ENCODE data around the gene SLC29A4.
"Not testable (repeated sequence)": the region's sequence is repeated elsewhere in the genome, so short reads cannot be mapped to it uniquely, and the experiment has no call there.

SLC29A4 gene

GRCh38 chr7:5300366-5300765 is 17.6 kb downstream of the SLC29A4 start:
- DNase-seq = no peak

DNA sequence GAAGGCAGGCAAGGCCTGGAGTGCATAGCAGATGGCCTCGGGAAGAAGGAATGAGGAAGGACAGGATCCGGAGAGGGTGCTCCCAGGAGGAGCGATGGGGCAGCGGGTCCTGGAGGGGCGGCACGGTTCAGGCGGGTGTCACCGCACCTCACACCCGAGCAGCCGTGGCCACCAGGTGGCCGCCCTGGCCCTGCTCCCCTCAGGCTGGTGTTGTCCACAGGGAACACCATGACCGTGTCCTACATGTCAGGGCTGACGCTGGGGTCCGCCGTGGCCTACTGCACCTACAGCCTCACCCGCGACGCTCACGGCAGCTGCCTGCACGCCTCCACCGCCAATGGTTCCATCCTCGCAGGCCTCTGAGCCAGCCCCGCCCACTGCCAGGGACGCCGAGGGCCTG is 19.8 kb downstream of the SLC29A4 start:
- no peak for DNase-seq

GRCh38 chr7:5303061-5303460 is 20.3 kb downstream of the SLC29A4 start:
- no peak for DNase-seq

DNA sequence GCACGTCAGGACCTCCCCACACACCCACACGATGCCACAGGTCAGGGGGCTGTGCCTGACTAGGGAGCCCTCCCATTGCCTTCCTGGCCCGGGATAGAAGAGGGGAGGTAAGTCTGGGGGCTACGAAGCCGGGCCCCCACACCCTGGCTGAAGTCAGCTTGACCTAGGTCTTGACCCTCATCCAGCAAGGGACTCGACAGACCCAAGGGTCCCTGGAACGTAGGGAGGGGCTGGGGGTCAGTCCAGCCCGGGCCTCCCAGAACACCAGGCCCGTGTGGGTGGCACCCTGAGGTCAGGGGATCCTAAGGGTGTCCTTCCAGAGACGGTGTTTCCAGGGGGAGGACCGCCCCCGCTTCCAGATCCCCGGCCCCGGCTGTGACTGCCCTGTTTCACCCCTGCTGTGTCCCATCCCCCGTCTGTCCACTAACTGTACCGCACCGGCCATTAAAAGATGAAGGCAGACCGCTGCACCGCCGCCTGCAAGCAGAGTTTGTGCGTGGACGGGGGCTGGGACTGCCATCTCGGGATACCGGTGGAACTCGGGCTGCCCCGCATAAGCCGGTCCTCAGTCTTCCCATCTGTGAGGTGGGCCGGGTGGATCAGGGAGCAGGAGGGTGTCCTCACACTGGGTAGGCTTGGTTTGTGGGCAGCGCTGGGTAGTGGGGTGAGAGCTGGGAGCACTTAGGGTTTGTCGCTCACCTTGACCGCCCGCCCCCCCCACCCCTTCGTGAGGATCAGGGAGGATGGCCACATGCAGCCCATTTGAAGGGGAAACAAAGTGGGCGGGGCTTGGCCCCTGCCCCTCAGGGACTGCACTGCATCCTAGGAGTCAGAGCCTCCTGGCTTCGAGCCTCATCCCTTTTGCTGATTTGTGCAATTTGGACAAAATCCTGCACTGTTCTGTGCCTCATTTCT is 21.1 kb downstream of the SLC29A4 start:
- DNase-seq = no peak

- not testable (repeated sequence) for DNase-seq
These were observed 22.3 kb downstream of the SLC29A4 start for GRCh38 chr7:5305050-5305449.

DNA sequence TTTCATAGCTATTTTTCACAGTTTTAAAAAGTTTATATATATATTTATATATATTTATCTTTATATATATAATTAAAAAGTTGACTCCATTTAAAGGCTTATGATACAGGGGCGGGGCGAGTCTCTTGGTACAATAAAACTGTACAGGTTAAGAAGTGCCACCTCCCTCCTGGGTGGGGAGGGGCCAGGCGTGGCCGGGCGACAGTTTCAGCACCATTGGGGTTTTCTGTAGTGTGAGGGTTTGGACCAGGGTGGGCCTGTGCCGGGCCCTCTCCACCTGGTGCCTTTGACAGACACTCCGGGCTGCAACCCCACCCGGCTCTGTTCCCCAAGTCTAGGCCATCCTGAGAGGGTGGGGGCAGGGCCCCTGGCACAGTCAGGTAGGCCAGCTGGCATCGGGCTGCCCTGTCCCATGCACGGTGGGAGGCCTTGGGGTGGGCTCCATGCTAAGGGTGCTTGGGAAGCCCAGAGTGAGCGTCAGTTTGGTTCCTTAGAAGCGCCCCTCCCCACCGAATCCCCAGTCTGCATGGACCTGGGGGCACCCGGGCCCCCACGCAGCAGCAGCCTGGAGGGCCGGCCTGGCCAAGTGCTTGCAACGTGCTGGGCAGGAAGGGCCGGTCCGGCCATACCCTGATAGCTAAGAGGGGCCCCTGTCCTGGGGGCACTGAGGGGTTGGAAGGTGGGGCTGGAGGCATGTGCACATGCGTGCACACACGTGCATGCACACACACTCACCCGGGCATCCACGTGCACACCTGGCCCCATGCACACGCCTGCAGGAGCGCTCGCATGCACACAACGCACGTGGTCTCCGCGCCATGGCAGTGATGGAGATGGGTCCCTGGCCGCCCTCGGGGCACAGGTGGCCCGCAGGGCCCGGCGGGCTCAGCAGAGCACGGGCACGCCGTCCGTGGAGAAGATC is 24.7 kb downstream of the SLC29A4 start:
- DNase-seq = not testable (repeated sequence)

- no peak for DNase-seq
These were observed 26.4 kb downstream of the SLC29A4 start for GRCh38 chr7:5309146-5309545.

- DNase-seq = no peak
These were observed 28.2 kb downstream of the SLC29A4 start for GRCh38 chr7:5310822-5311405.

DNA sequence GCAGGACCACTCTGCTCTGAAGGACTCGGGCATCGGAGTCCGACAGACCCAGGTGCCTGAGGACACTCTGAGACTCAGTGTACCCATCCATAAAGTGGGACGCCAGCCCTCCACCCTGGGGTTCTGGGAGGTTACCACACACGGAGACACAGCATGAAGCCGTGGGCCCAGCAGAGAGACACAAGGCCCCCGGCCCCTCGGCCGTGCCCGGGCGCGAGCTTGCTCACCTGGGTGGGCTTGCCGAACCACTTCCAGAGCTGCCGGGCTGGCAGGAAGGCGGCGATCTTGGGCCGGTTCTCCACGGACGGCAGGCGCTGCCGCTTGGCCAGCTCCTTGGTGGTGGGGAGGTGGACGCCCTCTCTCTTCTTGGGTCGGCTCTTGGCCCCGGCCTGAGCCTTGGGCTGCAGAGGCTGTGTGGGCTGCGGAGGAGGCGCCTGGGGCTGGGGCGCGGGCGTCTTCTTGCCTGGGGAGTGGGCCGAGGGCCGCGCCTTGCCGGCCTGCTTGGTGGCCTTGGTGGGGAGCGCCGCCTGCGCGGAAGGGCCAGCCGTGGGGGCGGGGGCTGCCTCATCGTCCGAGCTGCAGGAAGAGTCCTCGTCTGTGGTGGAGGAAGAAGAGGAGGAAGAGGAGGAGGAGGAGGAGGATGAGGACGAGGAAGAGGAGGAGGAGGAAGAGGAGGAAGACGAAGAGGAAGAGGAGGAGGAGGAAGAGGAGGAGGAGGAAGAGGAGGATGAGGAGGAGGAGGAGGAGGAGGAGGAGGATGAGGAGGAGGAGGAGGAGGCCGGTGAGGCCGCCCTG is 29.7 kb downstream of the SLC29A4 start:
- not testable (repeated sequence) for DNase-seq

- DNase-seq = not testable (repeated sequence)
These were observed 30.5 kb downstream of the SLC29A4 start for GRCh38 chr7:5313076-5313885.

- no peak for DNase-seq
These were observed 32.1 kb downstream of the SLC29A4 start for GRCh38 chr7:5314864-5315263.

DNA sequence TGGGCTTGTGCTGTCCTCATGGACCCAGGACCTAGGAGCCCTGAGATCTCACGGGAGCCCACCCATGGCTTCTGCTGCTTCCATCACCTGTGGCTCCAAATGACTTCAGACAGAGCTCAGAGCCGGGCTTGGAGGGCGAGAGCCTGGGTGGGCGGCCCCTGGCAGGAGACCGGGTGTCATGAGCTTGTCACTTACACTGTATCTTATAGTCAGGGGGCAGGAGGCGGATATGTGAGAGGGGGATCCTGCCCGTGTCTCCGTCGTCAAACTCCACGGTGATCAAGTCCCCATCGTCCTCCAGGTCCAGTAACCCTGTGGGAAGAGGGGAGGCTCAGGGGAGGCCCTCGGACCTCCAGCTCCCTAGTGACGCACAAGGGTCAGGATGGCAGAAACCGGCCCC is 33.0 kb downstream of the SLC29A4 start:
- no peak for DNase-seq

DNA sequence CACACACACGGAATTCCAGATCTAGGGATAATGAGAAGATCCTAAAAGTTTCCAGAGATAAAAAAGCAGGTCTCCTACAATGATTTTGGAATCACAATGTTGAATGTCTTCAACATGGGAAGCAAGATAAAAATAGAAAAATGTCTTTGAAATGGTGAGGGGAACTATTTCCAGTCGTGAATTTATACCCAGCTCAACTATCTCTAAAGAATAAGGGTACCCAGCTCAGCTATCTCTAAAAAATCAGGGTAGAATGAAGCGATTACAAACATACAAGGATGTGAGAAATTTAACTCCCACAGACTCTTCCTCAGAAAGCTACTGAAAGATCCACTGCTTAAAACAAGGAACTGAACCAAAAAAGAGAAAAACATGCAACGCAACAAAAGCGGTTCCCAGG is 35.9 kb downstream of the SLC29A4 start:
- not testable (repeated sequence) for DNase-seq

GRCh38 chr7:5320391-5320790 is 37.6 kb downstream of the SLC29A4 start:
- no peak for DNase-seq

DNA sequence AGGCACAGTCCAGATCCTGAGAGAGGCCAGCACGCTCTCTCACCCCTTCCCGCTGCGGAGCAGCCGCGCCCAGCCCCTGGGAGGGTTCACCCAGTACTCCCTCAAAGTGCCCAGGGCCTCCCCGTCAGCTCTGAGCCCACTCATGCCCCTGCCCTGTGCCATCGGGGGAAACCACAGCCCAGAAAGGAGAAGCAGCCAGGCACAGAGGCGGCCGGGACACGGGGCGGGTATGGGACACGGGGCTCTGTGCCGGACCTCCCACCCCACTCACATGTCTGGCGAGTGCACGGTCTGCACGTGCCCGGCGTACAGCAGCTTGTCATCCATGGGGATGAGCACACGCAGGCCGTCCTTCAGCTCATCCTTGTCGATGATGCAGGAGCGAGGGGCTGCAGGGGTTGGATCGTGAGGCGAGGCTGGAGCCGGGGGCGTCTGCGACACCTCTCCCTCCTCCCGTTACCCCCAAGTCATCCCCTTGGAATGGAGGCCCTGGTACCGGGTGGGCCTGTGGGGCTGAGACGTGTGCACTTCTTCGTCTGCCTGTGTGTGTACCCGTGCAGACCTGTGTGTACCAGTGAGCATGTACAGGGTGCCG is 38.2 kb downstream of the SLC29A4 start:
- DNase-seq = no peak

- DNase-seq = no peak
These were observed 40.1 kb downstream of the SLC29A4 start for GRCh38 chr7:5322621-5323410.

- not testable (repeated sequence) for DNase-seq
These were observed 41.3 kb downstream of the SLC29A4 start for GRCh38 chr7:5323800-5324781.

- DNase-seq = no peak
These were observed 42.2 kb downstream of the SLC29A4 start for GRCh38 chr7:5324961-5325360.

GRCh38 chr7:5330288-5330687 is 47.5 kb downstream of the SLC29A4 start:
- DNase-seq = no peak
